ENCODE results near the gene ZNF780B.

Gene ZNF780B

GRCh38 chr19:40080289-40080688 lies 24.3 kb upstream of the ZNF780B start:
- TF ChIP-seq CTCF (IDR thresholded peaks at IDR 0.05; ENCODE audit: low read depth, low read length), result no peak
- no peak for TF ChIP-seq MYC (IDR thresholded peaks at IDR 0.05; ENCODE audit: low read depth, low read length)
- no peak for TF ChIP-seq MAX (IDR thresholded peaks at IDR 0.05; ENCODE audit: low read depth, low read length)
- TF ChIP-seq POLR2A (IDR thresholded peaks at IDR 0.05; ENCODE audit: extremely low read depth, insufficient read length), result no peak
- no peak for DNase-seq (ENCODE audit: low read depth)
- H3K4me3 ChIP-seq (ENCODE audit: low read depth, low read length), result no peak overlapping the region

- no peak for DNase-seq (ENCODE audit: low read depth)
- no peak overlapping the region for H3K4me3 ChIP-seq (ENCODE audit: low read depth, low read length)
- TF ChIP-seq MAX (IDR thresholded peaks at IDR 0.05; ENCODE audit: low read depth, low read length) (no peak), MYC (IDR thresholded peaks at IDR 0.05; ENCODE audit: low read depth, low read length) (no peak)
These were observed 22.3 kb upstream of the ZNF780B start for GRCh38 chr19:40078377-40078776.

- no peak for DNase-seq (ENCODE audit: low read depth)
- no peak overlapping the region for H3K4me3 ChIP-seq (ENCODE audit: low read depth, low read length)
- TF ChIP-seq MYC (IDR thresholded peaks at IDR 0.05; ENCODE audit: low read depth, low read length), result no peak
- no peak for TF ChIP-seq CTCF (IDR thresholded peaks at IDR 0.05; ENCODE audit: low read depth, low read length)
- no peak for TF ChIP-seq MAX (IDR thresholded peaks at IDR 0.05; ENCODE audit: low read depth, low read length)
- no peak for TF ChIP-seq POLR2A (IDR thresholded peaks at IDR 0.05; ENCODE audit: extremely low read depth, insufficient read length)
These were observed 14.0 kb upstream of the ZNF780B start for GRCh38 chr19:40070058-40070457.

GRCh38 chr19:40059624-40060023 lies 3.6 kb upstream of the ZNF780B start:
- no peak overlapping the region for H3K4me3 ChIP-seq (ENCODE audit: low read depth, low read length)
- no peak for DNase-seq (ENCODE audit: low read depth)
- no peak for TF ChIP-seq MYC (IDR thresholded peaks at IDR 0.05; ENCODE audit: low read depth, low read length)

- no peak for DNase-seq (ENCODE audit: low read depth)
- TF ChIP-seq MAX (IDR thresholded peaks at IDR 0.05; ENCODE audit: low read depth, low read length) (no peak), CTCF (IDR thresholded peaks at IDR 0.05; ENCODE audit: low read depth, low read length) (no peak), POLR2A (IDR thresholded peaks at IDR 0.05; ENCODE audit: extremely low read depth, insufficient read length) (no peak), MYC (IDR thresholded peaks at IDR 0.05; ENCODE audit: low read depth, low read length) (no peak)
- peak overlapping the region; percentile 83 for H3K4me3 ChIP-seq (ENCODE audit: low read depth, low read length)
These were observed 1.1 kb upstream of the ZNF780B start for GRCh38 chr19:40057166-40057565.

GRCh38 chr19:40056505-40056904 lies 474 bp upstream of the ZNF780B start:
- no peak for DNase-seq (ENCODE audit: low read depth)
- TF ChIP-seq MAX (IDR thresholded peaks at IDR 0.05; ENCODE audit: low read depth, low read length), result no peak
- no peak for TF ChIP-seq POLR2A (IDR thresholded peaks at IDR 0.05; ENCODE audit: extremely low read depth, insufficient read length)
- TF ChIP-seq MYC (IDR thresholded peaks at IDR 0.05; ENCODE audit: low read depth, low read length), result no peak
- no peak for TF ChIP-seq CTCF (IDR thresholded peaks at IDR 0.05; ENCODE audit: low read depth, low read length)
- H3K4me3 ChIP-seq (ENCODE audit: low read depth, low read length), result peak overlapping the region; percentile 83

- DNase-seq (ENCODE audit: low read depth), result no peak
- no peak for TF ChIP-seq CTCF (IDR thresholded peaks at IDR 0.05; ENCODE audit: low read depth, low read length)
- TF ChIP-seq POLR2A (IDR thresholded peaks at IDR 0.05; ENCODE audit: extremely low read depth, insufficient read length), result no peak
- no peak for TF ChIP-seq MYC (IDR thresholded peaks at IDR 0.05; ENCODE audit: low read depth, low read length)
- TF ChIP-seq MAX (IDR thresholded peaks at IDR 0.05; ENCODE audit: low read depth, low read length), result no peak
- H3K4me3 ChIP-seq (ENCODE audit: low read depth, low read length), result peak overlapping the region; percentile 83
These were observed 982 bp downstream of the ZNF780B start for GRCh38 chr19:40055049-40055448.
